MM.1S (cell line): ENCODE results near the gene FXYD2.

Source experiments
- CTCF ChIP-seq: fragments of 300-600 bp; sonication (generic); IDR thresholded peaks from 2 replicates; pipeline ENCODE4 v1.5.1; 2016; ENCODE audit warnings: antibody characterized with exemption, low read length, mixed read lengths
- EZH2 ChIP-seq: fragments of 300-600 bp; sonication (generic); optimal IDR thresholded peaks from 2 replicates; pipeline ENCODE3; 2017; ENCODE audit warnings: low read depth, mild to moderate bottlenecking, antibody characterized with exemption, low read length, mixed read lengths
- EZH2phosphoT487 ChIP-seq: fragments of 300-600 bp; sonication (generic); IDR thresholded peaks from 2 replicates; pipeline ENCODE4 v1.6.1; 2018; ENCODE audit warnings: antibody characterized with exemption, low read length

DNA sequence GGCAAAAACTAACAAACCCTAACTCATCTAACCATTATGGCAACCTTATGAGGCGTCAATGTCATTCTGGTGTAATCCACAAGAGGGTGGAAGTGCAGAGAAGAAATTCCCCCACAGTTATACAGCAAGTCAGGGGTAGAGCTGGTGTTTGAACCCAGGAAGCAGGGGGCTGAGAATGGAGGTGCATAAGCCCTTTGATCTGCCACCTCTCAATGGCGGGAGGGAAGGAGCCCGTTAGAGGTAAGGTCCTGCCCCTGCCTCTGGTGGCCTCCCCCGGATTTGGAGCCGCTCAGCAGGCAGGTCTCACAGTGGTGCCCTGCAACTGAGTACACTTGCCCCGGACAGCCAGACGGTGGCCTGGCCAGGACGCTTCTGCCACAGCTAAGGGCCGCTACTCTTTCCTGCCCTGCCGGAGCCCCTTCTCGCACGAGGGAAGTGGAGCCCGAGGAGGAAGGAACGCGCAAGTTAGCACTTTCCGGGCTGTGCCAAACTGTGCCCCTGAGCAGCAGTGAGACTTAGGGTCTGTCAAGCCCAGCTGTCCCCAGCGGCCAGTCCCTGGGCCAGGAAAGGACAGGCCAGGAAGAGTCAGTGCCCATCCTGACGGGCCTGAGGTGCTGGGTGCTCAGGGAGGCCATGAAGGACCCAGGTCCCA, 1.1 kb downstream of the FXYD2 start:
- TF ChIP-seq CTCF, result no peak
- no peak for TF ChIP-seq EZH2
- TF ChIP-seq EZH2phosphoT487, result no peak
